ENCODE results near the gene PSMD13. TPM values are rescaled to one million over a fixed set of nuclear protein-coding genes. Genes with fewer than 3 reads are reported as not detected.

PSMD13 gene
- total RNA-seq, 1 experiment from 2014 or later: 179 TPM

DNA sequence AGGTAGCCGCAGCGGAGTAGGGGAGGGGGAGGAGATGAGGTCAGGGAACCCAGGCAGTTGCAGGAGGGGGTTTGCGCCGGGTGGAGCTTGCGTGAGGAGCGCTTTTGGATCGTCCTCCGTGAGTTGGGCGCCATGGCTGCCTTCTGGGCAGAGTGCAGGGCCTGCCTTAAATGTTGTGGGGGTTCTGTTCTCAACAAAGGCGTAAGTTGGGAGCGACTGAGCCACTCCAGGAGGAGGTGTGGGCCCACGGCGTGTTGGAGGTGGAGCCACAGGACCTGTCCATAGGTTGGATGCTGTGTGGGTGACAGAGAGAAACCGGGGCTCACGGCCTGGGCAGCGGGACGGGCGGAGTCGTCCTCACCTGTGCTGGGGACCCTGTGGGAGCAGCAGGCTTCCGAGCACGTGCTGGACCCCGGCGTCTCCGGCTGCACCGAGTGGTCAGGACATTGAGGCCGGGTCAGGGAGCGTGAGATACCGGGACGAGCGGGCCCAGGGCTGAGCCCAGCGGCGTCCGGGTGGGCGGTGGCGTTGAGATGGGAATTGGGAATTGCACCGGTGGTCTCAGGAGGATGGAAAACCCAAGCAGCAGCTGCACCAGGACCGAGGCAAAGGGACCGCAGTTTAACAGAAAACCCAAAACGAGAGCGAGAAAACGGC, 51.2 kb downstream of the PSMD13 start:
- H2AFZ ChIP-seq (ENCODE audit: low read depth, low read length, poor library complexity, severe bottlenecking): no peak overlapping the region
- no peaks in the 10 kb centered on the region for H3K9me3 ChIP-seq (ENCODE audit: control insufficient read depth in 1 of 2, insufficient read depth in 1 of 2, low read depth in 1 of 2, low read length in 2 of 2)
- intact Hi-C loops (cut with micrococcal nuclease): loop anchor here (5.0 kb wide), 1 partner anchor 51 kb away; the partner anchor contains the start of genes PSMD13 and SIRT3
- H3K27me3 ChIP-seq (ENCODE audit: insufficient read depth, low read length): no peaks in the 10 kb centered on the region
- peaks cover 14 to 25% of the 10 kb centered on the region in 2 experiments for H3K4me1 ChIP-seq (ENCODE audit: control insufficient read depth in 1 of 2, insufficient read depth in 2 of 2, low read length in 2 of 2)
- peak; percentile 41 for ATAC-seq
- CTCF ChIA-PET: no interaction called here
- no peaks in the 10 kb centered on the region; a peak in 1 of 4 replicates for H3K36me3 ChIP-seq (ENCODE audit: control insufficient read depth in 1 of 2, insufficient read depth in 2 of 2, low read length in 2 of 2)
- H3K27ac ChIP-seq (ENCODE audit: low read depth, low read length): peak overlapping the region; percentile 79; the same call in 1 of the 2 replicates
- POLR2A ChIA-PET: no interaction called here
- peak overlapping the region; percentile 59 to 72 for H3K4me3 ChIP-seq (replicated peaks in 1 of 2; ENCODE audit: low read depth in 1 of 2, low read length in 2 of 2)
- no peaks in the 10 kb centered on the region for H3K9me2 ChIP-seq (ENCODE audit: insufficient read depth)
- no peaks in the 10 kb centered on the region for H4K20me1 ChIP-seq (ENCODE audit: insufficient read depth)
- DNase-seq (ENCODE audit: low read depth, low spot score): no peak
- BruUV-seq (replicated peaks): TSS peak; percentile 61
- peaks cover 7% of the 10 kb centered on the region; the same call in 1 of the 2 replicates for H3K79me2 ChIP-seq (ENCODE audit: insufficient read depth, low read length)
- TF ChIP-seq, protein P1, sequence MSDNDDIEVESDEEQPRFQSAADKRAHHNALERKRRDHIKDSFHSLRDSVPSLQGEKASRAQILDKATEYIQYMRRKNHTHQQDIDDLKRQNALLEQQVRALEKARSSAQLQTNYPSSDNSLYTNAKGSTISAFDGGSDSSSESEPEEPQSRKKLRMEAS (IDR thresholded peaks at IDR 0.05): 0 out of 2 replicates have a peak, but pooled peaks have one; percentile 43
- no peak for TF ChIP-seq RAD21 (IDR thresholded peaks at IDR 0.05; ENCODE audit: low read depth)
- H3K9ac ChIP-seq (ENCODE audit: low read length): peak overlapping the region; percentile 76
- H3K4me2 ChIP-seq (ENCODE audit: low read length): peak overlapping the region; percentile 90
- RAD21 ChIA-PET (ENCODE audit: low non-redundant PET in 1 of 2, low total read pairs in 2 of 2, uncharacterized antibody in 2 of 2, unreplicated experiment in 2 of 2): no interaction called here

DNA sequence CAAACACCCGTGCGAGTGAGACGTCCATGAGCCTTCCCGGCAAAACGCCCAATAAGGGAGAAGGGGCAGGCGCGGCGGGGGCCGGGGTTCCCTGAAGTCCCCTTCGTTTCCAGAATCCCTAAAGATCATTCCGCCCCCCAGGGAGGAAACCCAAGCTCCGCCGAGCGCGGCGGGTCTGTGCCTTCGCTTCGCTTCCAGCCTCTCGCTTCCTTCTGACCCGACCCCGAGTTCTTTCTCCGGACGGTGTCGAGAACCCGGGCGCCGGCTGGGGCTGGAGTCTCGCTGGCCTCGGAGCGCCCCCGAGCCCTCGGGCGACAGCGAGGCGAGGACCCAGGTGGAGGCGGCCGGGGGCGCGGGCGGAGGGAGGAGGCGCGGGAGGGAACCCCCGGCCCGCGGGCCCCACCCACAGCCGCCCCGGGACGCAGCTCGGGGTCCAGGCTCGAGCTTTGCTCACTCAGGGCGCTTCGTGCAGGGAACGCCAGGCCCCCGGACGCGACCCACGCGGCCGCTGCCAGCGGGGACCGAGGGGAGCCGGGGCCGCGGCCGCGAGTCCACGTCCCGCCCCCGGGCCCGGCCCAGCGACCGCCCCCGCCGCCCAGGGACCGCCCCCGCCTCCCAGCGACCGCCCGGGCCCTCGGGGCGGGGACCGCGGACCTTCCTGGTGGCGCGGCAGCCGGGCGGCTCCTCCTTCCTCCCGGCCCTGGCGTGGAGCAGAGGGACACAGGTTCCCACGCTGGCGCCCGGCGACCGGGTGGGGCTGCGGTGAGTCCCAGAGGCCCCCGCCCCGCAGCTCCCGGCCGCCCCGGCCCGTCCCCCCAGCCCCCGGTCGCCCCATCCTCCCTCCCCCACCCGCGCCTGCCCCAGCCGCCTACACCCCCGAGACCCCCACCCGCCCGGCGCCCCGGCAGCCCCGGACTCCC, 52.0 kb downstream of the PSMD13 start, which contains the start of gene PGGHG:
PGGHG (plus strand) TSS at position 649 of the 920 bp plus-strand sequence. CDS start 691 bp downstream, outside the sequence.
- no peak within 1 kb of the TSS for H2AFZ ChIP-seq (ENCODE audit: low read depth, low read length, poor library complexity, severe bottlenecking)
- no peaks in the 10 kb centered on the region for H3K9me2 ChIP-seq (ENCODE audit: insufficient read depth)
- peak within 1 kb of the TSS; percentile 76 for H3K9ac ChIP-seq (ENCODE audit: low read length)
- no peaks in the 10 kb centered on the region for H4K20me1 ChIP-seq (ENCODE audit: insufficient read depth)
- H3K27me3 ChIP-seq (ENCODE audit: insufficient read depth, low read length): no peaks in the 10 kb centered on the region
- DNase-seq (ENCODE audit: low read depth, low spot score) (no peak), ATAC-seq (peak; percentile 90)
- TF ChIP-seq POLR2AphosphoS5 (IDR thresholded peaks at IDR 0.05; ENCODE audit: low read depth, low read length) (peak; percentile 77), ZFX (IDR thresholded peaks at IDR 0.05) (peak; percentile 33; the same call in 1 of the 2 replicates), EGR1 (IDR thresholded peaks at IDR 0.05; ENCODE audit: low read depth) (peak; percentile 69), POLR2A (IDR thresholded peaks at IDR 0.05; ENCODE audit: borderline replicate concordance, extremely low read depth, insufficient read depth, insufficient read length) (peak; percentile 30)
- TF ChIP-seq, protein P2, sequence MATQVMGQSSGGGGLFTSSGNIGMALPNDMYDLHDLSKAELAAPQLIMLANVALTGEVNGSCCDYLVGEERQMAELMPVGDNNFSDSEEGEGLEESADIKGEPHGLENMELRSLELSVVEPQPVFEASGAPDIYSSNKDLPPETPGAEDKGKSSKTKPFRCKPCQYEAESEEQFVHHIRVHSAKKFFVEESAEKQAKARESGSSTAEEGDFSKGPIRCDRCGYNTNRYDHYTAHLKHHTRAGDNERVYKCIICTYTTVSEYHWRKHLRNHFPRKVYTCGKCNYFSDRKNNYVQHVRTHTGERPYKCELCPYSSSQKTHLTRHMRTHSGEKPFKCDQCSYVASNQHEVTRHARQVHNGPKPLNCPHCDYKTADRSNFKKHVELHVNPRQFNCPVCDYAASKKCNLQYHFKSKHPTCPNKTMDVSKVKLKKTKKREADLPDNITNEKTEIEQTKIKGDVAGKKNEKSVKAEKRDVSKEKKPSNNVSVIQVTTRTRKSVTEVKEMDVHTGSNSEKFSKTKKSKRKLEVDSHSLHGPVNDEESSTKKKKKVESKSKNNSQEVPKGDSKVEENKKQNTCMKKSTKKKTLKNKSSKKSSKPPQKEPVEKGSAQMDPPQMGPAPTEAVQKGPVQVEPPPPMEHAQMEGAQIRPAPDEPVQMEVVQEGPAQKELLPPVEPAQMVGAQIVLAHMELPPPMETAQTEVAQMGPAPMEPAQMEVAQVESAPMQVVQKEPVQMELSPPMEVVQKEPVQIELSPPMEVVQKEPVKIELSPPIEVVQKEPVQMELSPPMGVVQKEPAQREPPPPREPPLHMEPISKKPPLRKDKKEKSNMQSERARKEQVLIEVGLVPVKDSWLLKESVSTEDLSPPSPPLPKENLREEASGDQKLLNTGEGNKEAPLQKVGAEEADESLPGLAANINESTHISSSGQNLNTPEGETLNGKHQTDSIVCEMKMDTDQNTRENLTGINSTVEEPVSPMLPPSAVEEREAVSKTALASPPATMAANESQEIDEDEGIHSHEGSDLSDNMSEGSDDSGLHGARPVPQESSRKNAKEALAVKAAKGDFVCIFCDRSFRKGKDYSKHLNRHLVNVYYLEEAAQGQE (IDR thresholded peaks at IDR 0.05; ENCODE audit: low read depth): no peak
- H3K4me3 ChIP-seq (replicated peaks in 1 of 2; ENCODE audit: low read depth in 1 of 2, low read length in 2 of 2): peak within 1 kb of the TSS; percentile 59 to 72
- intact Hi-C loops (cut with micrococcal nuclease): loop anchor here (5.0 kb wide), 1 partner anchor 51 kb away; the partner anchor contains the start of genes PSMD13 and SIRT3
- no TSS peak for BruUV-seq (replicated peaks)
- peaks cover 0 to under 1% of the 10 kb centered on the region in 2 experiments; a peak in 2 of 4 replicates for H3K36me3 ChIP-seq (ENCODE audit: control insufficient read depth in 1 of 2, insufficient read depth in 2 of 2, low read length in 2 of 2)
- ChIA-PET POLR2A (no interaction called here), RAD21 (ENCODE audit: low non-redundant PET in 1 of 2, low total read pairs in 2 of 2, uncharacterized antibody in 2 of 2, unreplicated experiment in 2 of 2) (no interaction called here), CTCF (no interaction called here)
- H3K79me2 ChIP-seq (ENCODE audit: insufficient read depth, low read length): peaks cover 7% of the 10 kb centered on the region; the same call in 1 of the 2 replicates
- no peaks in the 10 kb centered on the region for H3K9me3 ChIP-seq (ENCODE audit: control insufficient read depth in 1 of 2, insufficient read depth in 1 of 2, low read depth in 1 of 2, low read length in 2 of 2)
- H3K27ac ChIP-seq (ENCODE audit: low read depth, low read length): peak within 1 kb of the TSS; percentile 79; the same call in 1 of the 2 replicates
- peak within 1 kb of the TSS; percentile 90 for H3K4me2 ChIP-seq (ENCODE audit: low read length)
- H3K4me1 ChIP-seq (ENCODE audit: control insufficient read depth in 1 of 2, insufficient read depth in 2 of 2, low read length in 2 of 2): peaks cover 14 to 25% of the 10 kb centered on the region in 2 experiments

Data from HCT116 (cell line).